ENCODE measurements around the gene C17orf113. TPM values are rescaled to one million over a fixed set of nuclear protein-coding genes. Genes with fewer than 3 reads are reported as not detected.
"Not testable (repeated sequence)": the region's sequence is repeated elsewhere in the genome, so short reads cannot be mapped to it uniquely, and the experiment has no call there.

Gene C17orf113
- total and polyA plus RNA-seq, 2 donors, result 0.71 to 0.84 TPM

- peak overlapping the region; percentile 79 to 99 for H3K4me3 ChIP-seq (ENCODE audit: low read length in 2 of 2)
- H3K27ac ChIP-seq (ENCODE audit: low read depth in 1 of 2, low read length in 1 of 2), result peak overlapping the region; percentile 96
- peaks cover 23 to 33% of the 10 kb centered on the region in 2 donors for H3K4me1 ChIP-seq (ENCODE audit: control insufficient read depth in 2 of 2, insufficient read depth in 2 of 2, low read length in 2 of 2)
- peak in 4 of 9 donors; percentile 36 to 52 (median 42) for DNase-seq (ENCODE audit: low read depth in 6 of 9, low spot score in 9 of 9)
- peaks cover 0 to 8% of the 10 kb centered on the region in 2 donors for H3K9me3 ChIP-seq (ENCODE audit: control insufficient read depth in 2 of 2, insufficient read depth in 1 of 2, low read length in 1 of 2)
- WGBS, result 11% methylated on average over 12 of the region's 12 CpGs
- H3K36me3 ChIP-seq (ENCODE audit: control insufficient read depth in 2 of 2, insufficient read depth in 2 of 2, low read length in 1 of 2), result no peaks in the 10 kb centered on the region
- H3K27me3 ChIP-seq (ENCODE audit: control insufficient read depth in 2 of 2, insufficient read depth in 1 of 2, low read length in 1 of 2), result no peaks in the 10 kb centered on the region
Measured at GRCh38 chr17:42016411-42016831, 34.0 kb downstream of the C17orf113 start.

- not testable (repeated sequence) for H3K27me3 ChIP-seq (ENCODE audit: control insufficient read depth in 2 of 2, insufficient read depth in 1 of 2, low read length in 1 of 2); H3K27ac ChIP-seq (ENCODE audit: low read depth in 1 of 2, low read length in 1 of 2); H3K9me3 ChIP-seq (ENCODE audit: control insufficient read depth in 2 of 2, insufficient read depth in 1 of 2, low read length in 1 of 2); DNase-seq (ENCODE audit: low read depth in 6 of 9, low spot score in 9 of 9); H3K4me3 ChIP-seq (ENCODE audit: low read length in 2 of 2)
- 98% methylated on average over 12 of the region's 12 CpGs for WGBS
- Histone ChIP-seq H3K4me1 (ENCODE audit: control insufficient read depth in 2 of 2, insufficient read depth in 2 of 2, low read length in 2 of 2) (peaks cover 15 to 23% of the 10 kb centered on the region in 2 donors), H3K36me3 (ENCODE audit: control insufficient read depth in 2 of 2, insufficient read depth in 2 of 2, low read length in 1 of 2) (peaks cover 8 to 13% of the 10 kb centered on the region in 2 donors)
Measured at GRCh38 chr17:42013740-42014139, 36.7 kb downstream of the C17orf113 start.

- not testable (repeated sequence) for H3K4me3 ChIP-seq (ENCODE audit: low read length in 2 of 2); H3K9me3 ChIP-seq (ENCODE audit: control insufficient read depth in 2 of 2, insufficient read depth in 1 of 2, low read length in 1 of 2); H3K27me3 ChIP-seq (ENCODE audit: control insufficient read depth in 2 of 2, insufficient read depth in 1 of 2, low read length in 1 of 2); H3K27ac ChIP-seq (ENCODE audit: low read depth in 1 of 2, low read length in 1 of 2); DNase-seq (ENCODE audit: low read depth in 6 of 9, low spot score in 9 of 9)
- 98% methylated on average over 4 of the region's 4 CpGs for WGBS
- Histone ChIP-seq H3K36me3 (ENCODE audit: control insufficient read depth in 2 of 2, insufficient read depth in 2 of 2, low read length in 1 of 2) (peaks cover 8 to 15% of the 10 kb centered on the region in 2 donors), H3K4me1 (ENCODE audit: control insufficient read depth in 2 of 2, insufficient read depth in 2 of 2, low read length in 2 of 2) (peaks cover 7 to 12% of the 10 kb centered on the region in 2 donors)
Measured at GRCh38 chr17:42012363-42012762, 38.0 kb downstream of the C17orf113 start.

GRCh38 chr17:42010898-42011516, 39.4 kb downstream of the C17orf113 start:
- Histone ChIP-seq H3K27me3 (ENCODE audit: control insufficient read depth in 2 of 2, insufficient read depth in 1 of 2, low read length in 1 of 2) (no peaks in the 10 kb centered on the region), H3K36me3 (ENCODE audit: control insufficient read depth in 2 of 2, insufficient read depth in 2 of 2, low read length in 1 of 2) (peaks cover 8 to 15% of the 10 kb centered on the region in 2 donors), H3K4me1 (ENCODE audit: control insufficient read depth in 2 of 2, insufficient read depth in 2 of 2, low read length in 2 of 2) (peaks cover 2 to 7% of the 10 kb centered on the region in 2 donors), H3K4me3 (ENCODE audit: low read length in 2 of 2) (no peak overlapping the region), H3K9me3 (ENCODE audit: control insufficient read depth in 2 of 2, insufficient read depth in 1 of 2, low read length in 1 of 2) (no peaks in the 10 kb centered on the region), H3K27ac (ENCODE audit: low read depth in 1 of 2, low read length in 1 of 2) (no peak overlapping the region)
- DNase-seq (ENCODE audit: low read depth in 6 of 9, low spot score in 9 of 9), result no peak
- 95% methylated on average over 3 of the region's 3 CpGs for WGBS

GRCh38 chr17:42010266-42010680, 40.1 kb downstream of the C17orf113 start:
- not testable (repeated sequence) for H3K4me1 ChIP-seq (ENCODE audit: control insufficient read depth in 2 of 2, insufficient read depth in 2 of 2, low read length in 2 of 2); H3K4me3 ChIP-seq (ENCODE audit: low read length in 2 of 2); H3K27ac ChIP-seq (ENCODE audit: low read depth in 1 of 2, low read length in 1 of 2); H3K9me3 ChIP-seq (ENCODE audit: control insufficient read depth in 2 of 2, insufficient read depth in 1 of 2, low read length in 1 of 2); H3K27me3 ChIP-seq (ENCODE audit: control insufficient read depth in 2 of 2, insufficient read depth in 1 of 2, low read length in 1 of 2); DNase-seq (ENCODE audit: low read depth in 6 of 9, low spot score in 9 of 9)
- peaks cover 8 to 15% of the 10 kb centered on the region in 2 donors for H3K36me3 ChIP-seq (ENCODE audit: control insufficient read depth in 2 of 2, insufficient read depth in 2 of 2, low read length in 1 of 2)
- WGBS, result 83% methylated on average over 9 of the region's 9 CpGs

GRCh38 chr17:42009170-42009569, 41.2 kb downstream of the C17orf113 start:
- Histone ChIP-seq H3K4me3 (ENCODE audit: low read length in 2 of 2) (no peak overlapping the region), H3K9me3 (ENCODE audit: control insufficient read depth in 2 of 2, insufficient read depth in 1 of 2, low read length in 1 of 2) (no peaks in the 10 kb centered on the region), H3K36me3 (ENCODE audit: control insufficient read depth in 2 of 2, insufficient read depth in 2 of 2, low read length in 1 of 2) (peaks cover 8 to 15% of the 10 kb centered on the region in 2 donors), H3K4me1 (ENCODE audit: control insufficient read depth in 2 of 2, insufficient read depth in 2 of 2, low read length in 2 of 2) (no peaks in the 10 kb centered on the region), H3K27me3 (ENCODE audit: control insufficient read depth in 2 of 2, insufficient read depth in 1 of 2, low read length in 1 of 2) (no peaks in the 10 kb centered on the region), H3K27ac (ENCODE audit: low read depth in 1 of 2, low read length in 1 of 2) (no peak overlapping the region)
- WGBS, result 96% methylated on average over 4 of the region's 4 CpGs
- no peak for DNase-seq (ENCODE audit: low read depth in 6 of 9, low spot score in 9 of 9)

GRCh38 chr17:42005166-42005565, 45.2 kb downstream of the C17orf113 start:
- no peaks in the 10 kb centered on the region for H3K27me3 ChIP-seq (ENCODE audit: control insufficient read depth in 2 of 2, insufficient read depth in 1 of 2, low read length in 1 of 2)
- H3K9me3 ChIP-seq (ENCODE audit: control insufficient read depth in 2 of 2, insufficient read depth in 1 of 2, low read length in 1 of 2), result no peaks in the 10 kb centered on the region
- H3K36me3 ChIP-seq (ENCODE audit: control insufficient read depth in 2 of 2, insufficient read depth in 2 of 2, low read length in 1 of 2), result peaks cover 19 to 46% of the 10 kb centered on the region in 2 donors
- 100% methylated on average over 1 of the region's 1 CpG for WGBS
- H3K27ac ChIP-seq (ENCODE audit: low read depth in 1 of 2, low read length in 1 of 2), result no peak overlapping the region
- no peak for DNase-seq (ENCODE audit: low read depth in 6 of 9, low spot score in 9 of 9)
- no peaks in the 10 kb centered on the region for H3K4me1 ChIP-seq (ENCODE audit: control insufficient read depth in 2 of 2, insufficient read depth in 2 of 2, low read length in 2 of 2)
- no peak overlapping the region for H3K4me3 ChIP-seq (ENCODE audit: low read length in 2 of 2)

GRCh38 chr17:42002792-42003301, 47.6 kb downstream of the C17orf113 start:
- H3K4me1 ChIP-seq (ENCODE audit: control insufficient read depth in 2 of 2, insufficient read depth in 2 of 2, low read length in 2 of 2), result no peaks in the 10 kb centered on the region
- DNase-seq (ENCODE audit: low read depth in 6 of 9, low spot score in 9 of 9), result no peak

GRCh38 chr17:42002175-42002791, 48.1 kb downstream of the C17orf113 start:
- WGBS, result 94% methylated on average over 7 of the region's 7 CpGs
- Histone ChIP-seq H3K9me3 (ENCODE audit: control insufficient read depth in 2 of 2, insufficient read depth in 1 of 2, low read length in 1 of 2) (no peaks in the 10 kb centered on the region), H3K4me1 (ENCODE audit: control insufficient read depth in 2 of 2, insufficient read depth in 2 of 2, low read length in 2 of 2) (no peaks in the 10 kb centered on the region), H3K36me3 (ENCODE audit: control insufficient read depth in 2 of 2, insufficient read depth in 2 of 2, low read length in 1 of 2) (peaks cover 37 to 58% of the 10 kb centered on the region in 2 donors), H3K27ac (ENCODE audit: low read depth in 1 of 2, low read length in 1 of 2) (no peak overlapping the region), H3K4me3 (ENCODE audit: low read length in 2 of 2) (no peak overlapping the region), H3K27me3 (ENCODE audit: control insufficient read depth in 2 of 2, insufficient read depth in 1 of 2, low read length in 1 of 2) (no peaks in the 10 kb centered on the region)
- no peak for DNase-seq (ENCODE audit: low read depth in 6 of 9, low spot score in 9 of 9)

More at GRCh38 chr17:42002792-42003301, 47.6 kb downstream of the C17orf113 start:
- H3K36me3 ChIP-seq (ENCODE audit: control insufficient read depth in 2 of 2, insufficient read depth in 2 of 2, low read length in 1 of 2), result peaks cover 31 to 52% of the 10 kb centered on the region in 2 donors
- H3K27ac ChIP-seq (ENCODE audit: low read depth in 1 of 2, low read length in 1 of 2), result no peak overlapping the region
- 97% methylated on average over 3 of the region's 3 CpGs for WGBS
- H3K9me3 ChIP-seq (ENCODE audit: control insufficient read depth in 2 of 2, insufficient read depth in 1 of 2, low read length in 1 of 2), result no peaks in the 10 kb centered on the region
- H3K4me3 ChIP-seq (ENCODE audit: low read length in 2 of 2), result no peak overlapping the region
- no peaks in the 10 kb centered on the region for H3K27me3 ChIP-seq (ENCODE audit: control insufficient read depth in 2 of 2, insufficient read depth in 1 of 2, low read length in 1 of 2)

Data from thymus (tissue), 11 donors.